ENCODE measurements around the gene GRM5.

DNA sequence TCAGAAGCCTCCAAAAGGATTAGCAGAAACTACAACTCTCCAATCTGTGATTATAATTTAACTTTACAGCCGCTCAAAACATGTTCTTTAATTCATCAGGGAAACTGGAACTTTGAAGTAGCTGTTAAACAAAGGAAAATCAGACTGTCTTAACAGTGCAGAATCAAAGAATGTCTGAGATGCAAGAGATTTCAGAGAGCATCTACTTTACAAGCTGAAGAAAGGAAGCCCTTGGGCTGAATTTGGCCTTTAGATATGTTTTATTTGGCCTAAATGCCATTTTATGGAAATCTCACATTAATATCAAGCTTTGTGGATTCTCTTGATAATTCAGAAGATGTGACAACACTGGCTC is 446.7 kb downstream of the GRM5 start:
- TF ChIP-seq, protein P1, sequence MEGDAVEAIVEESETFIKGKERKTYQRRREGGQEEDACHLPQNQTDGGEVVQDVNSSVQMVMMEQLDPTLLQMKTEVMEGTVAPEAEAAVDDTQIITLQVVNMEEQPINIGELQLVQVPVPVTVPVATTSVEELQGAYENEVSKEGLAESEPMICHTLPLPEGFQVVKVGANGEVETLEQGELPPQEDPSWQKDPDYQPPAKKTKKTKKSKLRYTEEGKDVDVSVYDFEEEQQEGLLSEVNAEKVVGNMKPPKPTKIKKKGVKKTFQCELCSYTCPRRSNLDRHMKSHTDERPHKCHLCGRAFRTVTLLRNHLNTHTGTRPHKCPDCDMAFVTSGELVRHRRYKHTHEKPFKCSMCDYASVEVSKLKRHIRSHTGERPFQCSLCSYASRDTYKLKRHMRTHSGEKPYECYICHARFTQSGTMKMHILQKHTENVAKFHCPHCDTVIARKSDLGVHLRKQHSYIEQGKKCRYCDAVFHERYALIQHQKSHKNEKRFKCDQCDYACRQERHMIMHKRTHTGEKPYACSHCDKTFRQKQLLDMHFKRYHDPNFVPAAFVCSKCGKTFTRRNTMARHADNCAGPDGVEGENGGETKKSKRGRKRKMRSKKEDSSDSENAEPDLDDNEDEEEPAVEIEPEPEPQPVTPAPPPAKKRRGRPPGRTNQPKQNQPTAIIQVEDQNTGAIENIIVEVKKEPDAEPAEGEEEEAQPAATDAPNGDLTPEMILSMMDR (IDR thresholded peaks at IDR 0.05): no peak
- TF ChIP-seq POLR2A (IDR thresholded peaks at IDR 0.05): no peak
- TF ChIP-seq EP300 (IDR thresholded peaks at IDR 0.05): no peak

All from tibial nerve (tissue), 4 donors.